Measurements from ENCODE around the gene DAPK2. TPM values are rescaled to one million over a fixed set of nuclear protein-coding genes. Genes with fewer than 3 reads are reported as not detected.
A peak's percentile ranks its signal among the peaks of the same experiment; 100 is the strongest.

Gene DAPK2
- total RNA-seq, 1 donor from 2014 or later = 2.0 TPM

DNA sequence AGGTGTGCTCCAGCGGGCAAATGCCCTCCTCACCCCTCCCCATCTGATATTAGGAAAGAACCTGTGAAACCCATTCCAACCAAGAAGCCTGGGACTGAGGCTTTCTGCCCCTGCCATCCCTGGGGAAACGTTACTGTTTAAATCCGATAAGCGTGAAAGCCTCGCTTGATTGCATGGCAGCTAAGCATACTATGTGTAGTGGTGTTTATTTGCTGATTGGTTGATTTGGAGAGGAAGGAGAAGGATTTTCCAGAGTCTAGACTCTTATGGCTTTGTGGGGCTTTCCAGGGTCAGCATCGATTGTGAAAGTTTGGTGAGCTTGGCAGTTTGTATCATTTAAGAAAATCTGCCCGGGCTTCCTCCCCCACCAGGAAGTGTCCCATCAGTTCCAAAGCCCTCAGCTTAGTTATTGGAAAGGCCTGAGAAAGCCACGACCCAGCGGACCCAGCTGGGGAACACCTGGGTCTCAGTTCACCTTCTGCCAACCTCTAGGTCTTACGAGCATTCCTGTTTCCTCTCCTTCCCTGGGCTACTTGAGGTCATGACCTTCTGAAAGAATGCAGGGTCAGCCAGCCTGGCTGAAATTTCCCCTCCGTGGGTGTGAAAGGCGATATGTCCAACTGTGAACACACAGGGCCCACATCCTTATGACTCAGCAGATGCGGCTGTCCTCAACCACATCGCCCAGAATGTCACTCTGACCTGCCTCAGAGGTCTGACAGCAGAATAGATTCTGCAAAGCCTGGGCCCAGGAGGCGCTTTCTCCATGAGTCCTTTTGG, 149.8 kb downstream of the DAPK2 start:
- H3K9me3 Mint-ChIP-seq (ENCODE audit: low read depth) = no peaks in the 10 kb centered on the region
- H3K27me3 Mint-ChIP-seq = peaks cover 3% of the 10 kb centered on the region
- no peak for DNase-seq (ENCODE audit: low spot score, unreplicated experiment)
- no peak overlapping the region for H3K4me3 Mint-ChIP-seq (ENCODE audit: low read depth)
- TF ChIP-seq, protein P1, sequence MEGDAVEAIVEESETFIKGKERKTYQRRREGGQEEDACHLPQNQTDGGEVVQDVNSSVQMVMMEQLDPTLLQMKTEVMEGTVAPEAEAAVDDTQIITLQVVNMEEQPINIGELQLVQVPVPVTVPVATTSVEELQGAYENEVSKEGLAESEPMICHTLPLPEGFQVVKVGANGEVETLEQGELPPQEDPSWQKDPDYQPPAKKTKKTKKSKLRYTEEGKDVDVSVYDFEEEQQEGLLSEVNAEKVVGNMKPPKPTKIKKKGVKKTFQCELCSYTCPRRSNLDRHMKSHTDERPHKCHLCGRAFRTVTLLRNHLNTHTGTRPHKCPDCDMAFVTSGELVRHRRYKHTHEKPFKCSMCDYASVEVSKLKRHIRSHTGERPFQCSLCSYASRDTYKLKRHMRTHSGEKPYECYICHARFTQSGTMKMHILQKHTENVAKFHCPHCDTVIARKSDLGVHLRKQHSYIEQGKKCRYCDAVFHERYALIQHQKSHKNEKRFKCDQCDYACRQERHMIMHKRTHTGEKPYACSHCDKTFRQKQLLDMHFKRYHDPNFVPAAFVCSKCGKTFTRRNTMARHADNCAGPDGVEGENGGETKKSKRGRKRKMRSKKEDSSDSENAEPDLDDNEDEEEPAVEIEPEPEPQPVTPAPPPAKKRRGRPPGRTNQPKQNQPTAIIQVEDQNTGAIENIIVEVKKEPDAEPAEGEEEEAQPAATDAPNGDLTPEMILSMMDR (IDR thresholded peaks at IDR 0.05; ENCODE audit: unreplicated experiment) = no peak
- no peaks in the 10 kb centered on the region for H3K36me3 Mint-ChIP-seq (ENCODE audit: insufficient read depth)
- peak overlapping the region; percentile 21 for H3K27ac Mint-ChIP-seq
- peaks cover 12% of the 10 kb centered on the region for H3K4me1 Mint-ChIP-seq (ENCODE audit: low read depth)

DNA sequence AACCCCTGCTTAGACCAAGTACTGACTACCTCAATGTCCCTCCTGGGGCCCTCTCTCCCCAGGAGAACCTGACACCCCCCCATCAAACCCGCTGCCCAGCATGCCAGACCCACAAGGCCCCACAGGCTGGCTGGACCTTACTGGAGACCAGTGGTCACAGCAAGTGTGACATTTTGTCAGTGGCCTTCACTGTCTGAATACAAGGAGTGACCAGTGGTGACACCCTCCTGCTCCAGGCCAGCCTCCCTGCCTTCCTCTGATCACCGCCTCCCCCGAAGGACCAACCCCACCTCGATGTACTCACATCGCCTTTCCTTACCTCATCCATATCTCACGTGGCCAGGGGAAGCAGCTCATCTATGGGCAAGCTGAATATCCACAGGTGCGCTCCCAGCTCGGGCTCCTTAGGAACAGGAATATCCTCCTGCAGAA, 150.5 kb downstream of the DAPK2 start:
- Mint-ChIP-seq H3K4me1 (ENCODE audit: low read depth) (peaks cover 12% of the 10 kb centered on the region), H3K36me3 (ENCODE audit: insufficient read depth) (no peaks in the 10 kb centered on the region), H3K4me3 (ENCODE audit: low read depth) (no peak overlapping the region), H3K9me3 (ENCODE audit: low read depth) (no peaks in the 10 kb centered on the region), H3K27ac (peak overlapping the region; percentile 68), H3K27me3 (peaks cover 3% of the 10 kb centered on the region)
- TF ChIP-seq, protein P1 (IDR thresholded peaks at IDR 0.05; ENCODE audit: unreplicated experiment) = no peak
- no peak for DNase-seq (ENCODE audit: low spot score, unreplicated experiment)

DNA sequence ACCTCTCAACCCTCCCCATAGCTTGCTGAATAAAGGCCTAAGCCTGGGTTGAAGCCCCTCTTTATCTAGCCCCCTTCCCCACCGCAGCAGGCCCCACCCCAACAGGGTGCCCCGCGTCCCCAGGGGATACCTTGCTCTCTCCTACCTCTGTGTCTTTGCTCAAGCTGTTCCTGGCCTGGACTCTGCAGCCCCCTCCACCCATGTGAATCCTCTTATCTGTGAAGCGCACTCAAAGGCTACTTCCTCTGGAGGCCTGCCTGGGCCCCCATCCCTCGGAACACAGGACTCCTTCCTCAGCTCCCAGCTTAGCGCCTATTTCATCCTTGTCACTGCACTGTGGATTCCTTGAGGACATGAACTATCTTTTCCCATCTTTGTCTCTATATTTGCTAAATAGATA, 151.1 kb downstream of the DAPK2 start:
- peaks cover 12% of the 10 kb centered on the region for H3K4me1 Mint-ChIP-seq (ENCODE audit: low read depth)
- no peak overlapping the region for H3K4me3 Mint-ChIP-seq (ENCODE audit: low read depth)
- no peak for DNase-seq (ENCODE audit: low spot score, unreplicated experiment)
- no peaks in the 10 kb centered on the region for H3K36me3 Mint-ChIP-seq (ENCODE audit: insufficient read depth)
- H3K27ac Mint-ChIP-seq = no peak overlapping the region
- H3K9me3 Mint-ChIP-seq (ENCODE audit: low read depth) = no peaks in the 10 kb centered on the region
- peaks cover 3% of the 10 kb centered on the region for H3K27me3 Mint-ChIP-seq
- TF ChIP-seq, protein P1 (IDR thresholded peaks at IDR 0.05; ENCODE audit: unreplicated experiment) = no peak

DNA sequence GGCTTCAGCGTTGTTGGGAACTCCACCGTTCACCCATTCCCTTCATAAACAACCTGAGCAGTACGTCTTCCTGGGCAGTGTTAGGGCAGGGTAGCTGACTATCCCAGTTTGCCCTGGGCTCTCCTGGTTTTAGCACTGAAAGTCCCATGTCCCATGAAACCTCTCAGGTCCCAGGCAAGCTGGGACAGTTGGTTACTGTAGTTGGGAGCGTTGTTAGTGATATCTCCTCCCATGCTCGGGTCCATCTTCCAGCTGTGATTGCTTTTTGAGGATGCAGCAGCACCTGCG, 151.7 kb downstream of the DAPK2 start:
- peaks cover 3% of the 10 kb centered on the region for H3K27me3 Mint-ChIP-seq
- peaks cover 12% of the 10 kb centered on the region for H3K4me1 Mint-ChIP-seq (ENCODE audit: low read depth)
- TF ChIP-seq, protein P1 (IDR thresholded peaks at IDR 0.05; ENCODE audit: unreplicated experiment) = no peak
- H3K9me3 Mint-ChIP-seq (ENCODE audit: low read depth) = no peaks in the 10 kb centered on the region
- no peak overlapping the region for H3K27ac Mint-ChIP-seq
- H3K4me3 Mint-ChIP-seq (ENCODE audit: low read depth) = no peak overlapping the region
- no peak for DNase-seq (ENCODE audit: low spot score, unreplicated experiment)
- no peaks in the 10 kb centered on the region for H3K36me3 Mint-ChIP-seq (ENCODE audit: insufficient read depth)

DNA sequence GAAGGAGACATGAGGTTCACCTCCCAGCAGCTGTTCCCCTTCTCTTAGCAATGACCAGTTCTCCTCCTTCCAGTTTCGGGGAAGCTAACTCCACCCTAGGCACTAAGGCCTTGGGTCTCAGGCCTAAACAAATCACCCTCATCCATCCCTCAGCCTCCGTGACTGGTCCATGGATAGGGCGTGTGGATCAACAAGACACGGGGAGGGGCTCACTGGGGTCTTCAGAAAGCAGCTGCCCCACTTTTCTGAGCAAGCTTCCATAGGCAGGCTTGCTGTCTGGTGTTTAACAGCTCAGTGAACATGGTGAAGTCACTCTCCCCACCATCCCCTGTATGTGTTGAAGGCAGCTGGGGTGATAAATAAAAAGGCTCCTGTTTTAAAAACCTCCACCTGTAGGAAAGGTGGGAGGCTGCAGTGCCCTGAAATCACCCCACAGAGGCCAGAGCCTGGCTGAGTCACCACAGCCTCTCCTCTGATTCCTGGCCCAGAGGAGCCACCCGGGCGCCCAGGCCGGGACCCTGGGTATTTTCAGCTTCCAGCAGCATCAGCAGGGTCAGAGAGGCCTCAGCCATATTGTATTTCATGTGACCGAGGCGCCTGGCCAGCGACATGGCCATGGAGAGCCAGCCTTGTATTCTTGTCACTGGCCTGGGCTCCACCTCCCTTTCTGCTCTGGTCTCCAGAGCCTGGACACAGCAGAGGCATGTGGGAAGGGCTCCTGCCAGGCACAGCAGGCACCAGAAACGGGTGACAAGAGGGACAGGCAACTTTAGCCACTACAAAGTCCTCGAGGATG, 152.2 kb downstream of the DAPK2 start:
- Mint-ChIP-seq H3K9me3 (ENCODE audit: low read depth) (no peaks in the 10 kb centered on the region), H3K36me3 (ENCODE audit: insufficient read depth) (no peaks in the 10 kb centered on the region), H3K27me3 (peaks cover 3% of the 10 kb centered on the region), H3K4me1 (ENCODE audit: low read depth) (peaks cover 12% of the 10 kb centered on the region), H3K4me3 (ENCODE audit: low read depth) (no peak overlapping the region), H3K27ac (no peak overlapping the region)
- TF ChIP-seq, protein P1 (IDR thresholded peaks at IDR 0.05; ENCODE audit: unreplicated experiment) = no peak
- no peak for DNase-seq (ENCODE audit: low spot score, unreplicated experiment)

Measured in progenitor cell of endocrine pancreas (in vitro differentiated cells).